GM18498 (cell line): Measurements from ENCODE around the gene RNF215.
"Not testable (repeated sequence)": the region's sequence is repeated elsewhere in the genome, so short reads cannot be mapped to it uniquely, and the experiment has no call there.

ENCODE experiments used
- ATAC-seq: cut with Tn5 transposase; IDR thresholded peaks from one replicate; pipeline ENCODE4 v1.9.1; 2021; ENCODE audit warnings: mild to moderate bottlenecking, moderate library complexity; ENCODE audit not compliant: unreplicated experiment

Gene RNF215

GRCh38 chr22:30365891-30366290 lies 21.3 kb downstream of the RNF215 start:
- no peak for ATAC-seq

DNA sequence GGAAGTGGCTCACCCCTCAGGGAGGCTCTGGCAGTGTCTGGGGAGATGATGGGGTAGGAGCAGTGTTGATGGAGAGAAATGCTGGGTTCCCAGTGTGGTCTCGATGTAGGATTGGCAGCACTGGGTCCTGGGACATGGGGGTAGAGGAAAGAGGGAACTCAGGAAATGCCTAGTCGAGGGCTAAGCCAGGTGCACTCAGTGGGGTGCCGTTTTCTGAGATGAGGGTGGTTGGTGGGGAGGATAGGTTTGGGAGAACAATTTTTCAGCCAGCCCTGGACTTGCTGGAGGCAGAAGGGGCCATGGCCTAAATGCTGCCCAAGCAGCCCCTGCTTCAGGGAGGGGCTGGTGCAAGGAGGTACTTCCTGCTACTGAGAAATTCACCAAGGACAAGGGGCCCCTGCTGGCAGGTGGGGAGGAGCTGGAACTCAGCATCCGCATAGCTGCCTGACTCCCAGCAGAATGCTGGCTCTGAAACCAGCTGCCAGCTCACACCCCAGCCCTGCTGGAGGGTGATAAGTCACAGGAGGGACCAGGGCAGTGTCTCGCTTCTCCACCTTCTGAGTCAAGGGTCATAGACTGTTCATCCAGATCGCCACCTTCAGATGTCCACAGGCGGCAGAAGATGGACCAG lies 24.4 kb downstream of the RNF215 start:
- ATAC-seq, result no peak

DNA sequence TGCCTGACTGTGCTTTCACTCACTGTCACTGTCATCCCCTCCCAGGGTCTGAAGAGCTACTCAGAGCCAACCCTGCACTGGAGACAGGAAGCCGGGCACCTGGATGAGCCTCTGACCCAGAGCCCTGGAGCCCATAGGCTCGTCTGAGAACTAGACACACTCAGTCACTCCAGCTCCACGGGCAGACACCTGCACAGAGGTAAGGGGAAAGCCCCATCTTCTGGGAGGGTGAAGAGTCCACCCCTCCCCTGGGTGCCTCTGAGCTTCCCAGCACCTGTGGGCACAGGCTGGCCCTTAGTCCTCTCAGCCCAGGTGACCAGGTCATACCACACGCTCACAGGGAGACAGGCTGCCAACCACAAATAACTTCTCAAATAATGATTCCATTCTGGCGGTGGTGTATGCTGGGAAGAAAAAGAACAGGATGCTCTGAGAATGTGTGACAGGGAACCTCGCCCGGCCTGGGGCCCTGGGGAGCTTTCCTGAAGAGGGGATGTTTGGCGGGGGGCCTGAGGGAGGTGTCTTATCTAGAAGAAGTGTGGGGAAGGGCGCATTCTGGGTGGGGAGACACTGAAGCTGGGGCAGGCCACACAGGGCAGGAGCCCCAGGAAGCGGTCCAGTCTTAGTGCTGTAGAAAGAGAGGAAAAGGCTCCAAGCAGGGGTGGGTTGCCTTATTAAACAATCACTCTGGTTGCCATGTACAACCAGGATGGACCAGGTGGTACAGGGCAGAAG lies 25.1 kb downstream of the RNF215 start:
- ATAC-seq, result no peak

- ATAC-seq, result no peak
These were observed 28.7 kb downstream of the RNF215 start for GRCh38 chr22:30358541-30358940.

GRCh38 chr22:30357650-30358215 lies 29.5 kb downstream of the RNF215 start:
- no peak for ATAC-seq

GRCh38 chr22:30357236-30357570 lies 30.0 kb downstream of the RNF215 start:
- no peak for ATAC-seq

- peak; percentile 95 for ATAC-seq
These were observed 30.6 kb downstream of the RNF215 start, which contains the start of the genes CCDC157 and SF3A1 for GRCh38 chr22:30356449-30357235. Gene CCDC157, plus strand, starts transcription at chr22:30357007. Its CDS starts 8,994 bp downstream, at chr22:30366001. Gene SF3A1, minus strand, starts transcription at chr22:30356894. Its CDS starts 102 bp downstream, at chr22:30356792.

DNA sequence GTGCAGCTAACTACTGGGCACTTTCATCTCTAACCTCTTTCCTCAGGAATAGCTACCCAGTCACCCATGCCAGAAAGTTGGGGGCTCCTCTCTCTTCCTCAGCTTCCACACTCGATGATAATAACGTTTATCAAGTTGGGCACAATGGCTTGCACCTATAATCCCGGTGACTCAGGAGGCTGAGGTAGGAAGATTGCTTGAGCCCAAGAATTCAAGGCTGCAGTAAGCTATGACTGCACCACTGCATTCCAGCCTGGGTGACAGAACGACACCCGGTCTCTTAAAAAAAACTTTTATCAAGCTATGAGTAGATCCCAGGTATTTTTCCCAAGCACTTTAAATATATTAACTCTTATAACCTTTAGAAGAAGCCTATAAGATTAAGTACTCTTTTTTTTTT lies 32.6 kb downstream of the RNF215 start:
- no peak for ATAC-seq

DNA sequence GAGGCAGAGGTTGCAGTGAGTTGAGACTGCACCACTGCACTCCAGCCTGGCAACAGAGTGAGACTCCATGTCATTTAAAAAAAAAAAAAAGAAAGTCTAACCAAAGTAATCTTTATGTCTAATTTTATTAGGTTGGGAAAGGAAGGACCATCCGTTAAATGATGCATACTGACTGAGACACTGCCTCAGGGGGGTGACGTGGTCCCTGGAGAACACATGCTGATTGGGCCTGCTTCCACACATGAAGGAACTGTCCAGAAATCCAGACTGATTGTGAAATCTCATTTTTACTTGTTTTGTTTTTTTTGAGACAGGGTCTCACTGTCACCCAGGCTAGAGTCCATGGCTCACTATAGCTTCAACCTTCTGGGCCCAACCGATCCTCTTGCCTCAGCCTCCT lies 36.0 kb downstream of the RNF215 start:
- ATAC-seq, result no peak

DNA sequence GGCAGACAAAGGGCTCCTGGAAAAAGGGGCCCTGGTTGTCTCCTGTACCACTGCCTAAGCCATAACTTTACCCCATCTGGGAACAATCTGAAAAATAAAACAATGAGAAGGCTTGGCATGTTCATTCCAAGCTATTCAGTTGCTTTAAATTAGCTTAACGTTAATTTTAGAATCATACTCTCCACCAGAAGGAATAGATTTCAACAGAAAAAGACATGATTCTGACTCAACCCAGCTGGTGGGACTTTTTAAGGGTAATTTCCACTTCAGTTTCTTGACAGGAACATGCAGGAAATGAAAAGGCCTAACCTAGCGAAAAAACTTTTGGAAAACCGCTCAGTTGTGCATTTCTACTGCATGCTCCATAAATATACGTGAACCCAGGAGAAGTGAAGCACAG lies 38.4 kb downstream of the RNF215 start:
- ATAC-seq, result no peak

DNA sequence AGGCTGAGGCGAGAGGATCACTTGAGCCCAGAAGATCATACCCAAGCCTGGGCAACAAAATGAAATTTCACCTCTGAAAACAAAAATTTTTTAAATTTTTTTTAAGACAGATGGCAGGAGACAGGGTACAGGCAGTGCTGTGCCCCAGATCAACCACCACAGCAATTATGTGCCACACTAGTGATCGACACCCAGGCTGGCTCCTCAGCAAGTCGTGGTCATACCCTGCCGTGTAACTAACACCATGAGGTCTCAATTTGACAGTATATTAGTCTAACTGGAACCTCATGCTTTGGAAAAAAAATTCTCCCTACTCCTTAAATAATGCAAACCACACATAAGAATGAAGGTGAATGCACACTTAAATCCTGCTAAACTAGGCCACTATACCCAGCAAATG lies 38.8 kb downstream of the RNF215 start:
- ATAC-seq, result no peak

DNA sequence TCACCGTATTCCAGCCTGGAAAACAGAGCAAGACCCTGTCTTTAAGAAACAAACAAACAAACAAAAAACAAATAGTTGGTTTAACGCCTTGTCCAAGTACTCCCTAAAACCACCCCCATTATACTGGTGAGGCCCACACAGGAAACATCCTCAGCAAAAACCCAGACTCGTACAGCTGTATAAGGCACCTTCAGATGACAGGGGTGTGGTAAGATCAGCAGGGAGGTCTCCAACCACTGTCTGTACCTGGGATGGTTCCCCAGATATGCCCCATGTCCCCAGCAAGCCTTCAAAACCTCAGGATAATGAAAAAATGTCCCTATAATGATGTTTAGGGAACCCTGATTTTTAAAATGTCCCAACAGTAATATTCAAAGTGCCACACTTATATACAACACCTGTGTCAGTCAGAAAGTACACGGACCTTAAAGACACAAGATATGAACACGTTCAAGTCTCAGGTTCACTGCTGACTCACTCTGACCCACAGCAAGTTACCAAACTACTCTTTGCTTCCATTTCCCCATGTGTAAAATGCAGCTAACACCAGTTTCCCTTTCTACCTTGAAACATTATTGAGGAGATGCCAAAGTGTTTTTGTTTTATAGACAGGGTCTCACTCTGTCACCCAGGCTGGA lies 39.8 kb downstream of the RNF215 start:
- ATAC-seq, result no peak

- no peak for ATAC-seq
These were observed 42.6 kb downstream of the RNF215 start for GRCh38 chr22:30344447-30345200.

DNA sequence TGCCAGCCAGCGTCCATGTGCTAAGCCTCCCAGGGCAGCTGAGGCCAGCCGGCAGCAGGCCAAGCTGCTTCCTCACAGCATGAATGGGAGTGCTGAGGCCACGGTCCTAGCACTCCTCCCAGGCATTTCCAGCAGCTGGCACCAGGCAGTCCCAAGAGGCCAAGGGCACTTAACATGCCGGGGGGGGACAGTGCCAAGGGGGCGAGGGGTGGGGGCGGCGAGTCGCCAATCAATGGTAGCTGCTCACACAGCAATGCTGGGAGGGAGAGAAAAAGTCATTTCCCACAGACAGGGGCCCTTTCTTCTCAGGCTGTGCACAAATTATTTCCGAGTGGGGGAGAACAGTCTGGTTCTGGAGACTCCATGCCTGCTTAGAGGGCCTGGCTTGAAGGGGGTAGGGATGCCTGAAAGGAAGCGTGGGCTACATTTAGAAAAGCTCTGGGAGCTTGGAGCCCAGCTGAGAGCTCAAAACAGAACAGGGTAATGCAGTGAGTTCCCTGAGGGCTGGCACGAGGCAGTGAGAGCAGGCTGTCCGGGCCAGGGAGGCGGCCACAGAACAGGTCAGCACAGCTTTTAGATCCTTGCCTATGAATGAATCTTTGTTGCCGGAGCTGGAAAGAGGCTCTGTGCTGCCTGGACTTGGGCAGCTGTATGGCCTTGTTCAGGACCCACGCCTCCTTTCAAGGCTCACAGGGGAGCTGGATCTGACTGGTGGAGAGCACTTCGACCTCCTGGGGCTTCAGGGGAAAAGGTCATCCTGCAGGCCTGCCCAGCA lies 46.1 kb downstream of the RNF215 start:
- ATAC-seq, result no peak

- no peak for ATAC-seq
These were observed 48.4 kb downstream of the RNF215 start for GRCh38 chr22:30338802-30339201.

- not testable (repeated sequence) for ATAC-seq
These were observed 48.9 kb downstream of the RNF215 start for GRCh38 chr22:30338341-30338740.

GRCh38 chr22:30337461-30337778 lies 49.8 kb downstream of the RNF215 start:
- no peak for ATAC-seq

DNA sequence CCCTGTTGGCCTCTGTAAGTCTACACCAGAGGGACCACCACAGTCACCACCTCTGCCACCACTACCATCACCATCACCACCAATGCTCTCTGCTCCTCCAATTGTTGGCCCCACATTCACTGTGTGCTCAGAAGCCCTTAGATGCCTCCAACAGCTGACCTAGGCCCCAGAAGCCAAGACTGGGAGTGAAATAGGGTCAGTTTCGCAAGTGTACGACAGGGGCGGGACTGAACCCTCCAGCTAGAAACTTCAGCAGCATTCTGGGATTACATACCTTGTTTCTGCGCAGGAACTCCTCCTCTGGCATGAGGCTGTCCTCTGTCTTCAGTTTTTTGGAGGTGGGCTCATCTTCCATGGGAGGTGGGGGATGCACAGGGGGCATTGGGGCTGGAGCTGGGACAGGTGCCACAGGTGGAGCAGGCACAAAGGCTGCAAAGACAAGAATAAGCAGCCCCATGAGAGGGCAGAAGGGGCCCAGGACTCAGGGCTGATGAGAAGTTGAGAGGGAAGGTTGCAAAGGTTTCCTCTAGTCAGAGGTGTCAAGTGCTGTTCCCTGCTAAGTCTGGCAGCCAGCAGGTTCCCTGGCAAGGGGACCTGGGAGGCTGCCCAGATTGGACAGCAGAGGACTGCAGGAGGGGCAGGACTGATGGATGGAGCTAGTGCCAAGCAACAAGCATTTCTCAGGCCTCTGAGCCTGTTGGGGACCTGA lies 50.3 kb downstream of the RNF215 start:
- no peak for ATAC-seq

- ATAC-seq, result no peak
These were observed 52.0 kb downstream of the RNF215 start for GRCh38 chr22:30335236-30335635.
